Right lobe of liver (tissue), 4 donors: Measurements from ENCODE around the gene TMEM134.

ENCODE experiments used
- POLR2A ChIP-seq: fragments of 450-650 bp; IDR thresholded peaks from one replicate; pipeline ENCODE4 v1.6.1; 2017; ENCODE audit warnings: antibody characterized with exemption, mild to moderate bottlenecking
- TF ChIP-seq, protein P1 (sequence below), 4 donors: fragments of 200-600 bp in 3 of 4; fragments of 450-650 bp in 1 of 4; IDR thresholded peaks; one replicate each; pipeline versions ENCODE4 v1.5.1 to v1.8.0; 2016 to 2022; ENCODE audit warnings: antibody characterized with exemption in 4 of 4, mild to moderate bottlenecking in 2 of 4
- donor health status: DM: no; HTN: no; CAD: no.
- donor health status: DM: no; HTN: no; CAD: no.
- donor health status: DM: no; HTN: yes; CAD: no.

- TF ChIP-seq POLR2A, result no peak
- TF ChIP-seq, protein P1, sequence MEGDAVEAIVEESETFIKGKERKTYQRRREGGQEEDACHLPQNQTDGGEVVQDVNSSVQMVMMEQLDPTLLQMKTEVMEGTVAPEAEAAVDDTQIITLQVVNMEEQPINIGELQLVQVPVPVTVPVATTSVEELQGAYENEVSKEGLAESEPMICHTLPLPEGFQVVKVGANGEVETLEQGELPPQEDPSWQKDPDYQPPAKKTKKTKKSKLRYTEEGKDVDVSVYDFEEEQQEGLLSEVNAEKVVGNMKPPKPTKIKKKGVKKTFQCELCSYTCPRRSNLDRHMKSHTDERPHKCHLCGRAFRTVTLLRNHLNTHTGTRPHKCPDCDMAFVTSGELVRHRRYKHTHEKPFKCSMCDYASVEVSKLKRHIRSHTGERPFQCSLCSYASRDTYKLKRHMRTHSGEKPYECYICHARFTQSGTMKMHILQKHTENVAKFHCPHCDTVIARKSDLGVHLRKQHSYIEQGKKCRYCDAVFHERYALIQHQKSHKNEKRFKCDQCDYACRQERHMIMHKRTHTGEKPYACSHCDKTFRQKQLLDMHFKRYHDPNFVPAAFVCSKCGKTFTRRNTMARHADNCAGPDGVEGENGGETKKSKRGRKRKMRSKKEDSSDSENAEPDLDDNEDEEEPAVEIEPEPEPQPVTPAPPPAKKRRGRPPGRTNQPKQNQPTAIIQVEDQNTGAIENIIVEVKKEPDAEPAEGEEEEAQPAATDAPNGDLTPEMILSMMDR (IDR thresholded peaks at IDR 0.05), result no peak
These were observed 22.4 kb upstream of the TMEM134 start for GRCh38 chr11:67491276-67492068.
